Esophagus muscularis mucosa (tissue), 3 donors: ENCODE measurements around the gene SZT2.

Source experiments
- POLR2A ChIP-seq: fragments of 450-650 bp; IDR thresholded peaks from one replicate; pipeline ENCODE4 v1.6.1; 2017; ENCODE audit warnings: antibody characterized with exemption, moderate library complexity, mild to moderate bottlenecking, low read depth
- TF ChIP-seq, protein P1 (sequence below), 3 experiments: fragments of 200-600 bp in 2 of 3; fragments of 450-650 bp in 1 of 3; sonication (generic) in 2 of 3; IDR thresholded peaks; one replicate each; pipeline ENCODE4 v1.5.1; 2017 to 2019; ENCODE audit warnings: antibody characterized with exemption in 3 of 3, mild to moderate bottlenecking in 2 of 3, moderate library complexity in 1 of 3

GRCh38 chr1:43473463-43473862 is 83.8 kb downstream of the SZT2 start:
- TF ChIP-seq, protein P1, sequence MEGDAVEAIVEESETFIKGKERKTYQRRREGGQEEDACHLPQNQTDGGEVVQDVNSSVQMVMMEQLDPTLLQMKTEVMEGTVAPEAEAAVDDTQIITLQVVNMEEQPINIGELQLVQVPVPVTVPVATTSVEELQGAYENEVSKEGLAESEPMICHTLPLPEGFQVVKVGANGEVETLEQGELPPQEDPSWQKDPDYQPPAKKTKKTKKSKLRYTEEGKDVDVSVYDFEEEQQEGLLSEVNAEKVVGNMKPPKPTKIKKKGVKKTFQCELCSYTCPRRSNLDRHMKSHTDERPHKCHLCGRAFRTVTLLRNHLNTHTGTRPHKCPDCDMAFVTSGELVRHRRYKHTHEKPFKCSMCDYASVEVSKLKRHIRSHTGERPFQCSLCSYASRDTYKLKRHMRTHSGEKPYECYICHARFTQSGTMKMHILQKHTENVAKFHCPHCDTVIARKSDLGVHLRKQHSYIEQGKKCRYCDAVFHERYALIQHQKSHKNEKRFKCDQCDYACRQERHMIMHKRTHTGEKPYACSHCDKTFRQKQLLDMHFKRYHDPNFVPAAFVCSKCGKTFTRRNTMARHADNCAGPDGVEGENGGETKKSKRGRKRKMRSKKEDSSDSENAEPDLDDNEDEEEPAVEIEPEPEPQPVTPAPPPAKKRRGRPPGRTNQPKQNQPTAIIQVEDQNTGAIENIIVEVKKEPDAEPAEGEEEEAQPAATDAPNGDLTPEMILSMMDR (IDR thresholded peaks at IDR 0.05): no peak
- TF ChIP-seq POLR2A: no peak
